ENCODE results near the gene GRM5. TPM values are rescaled to one million over a fixed set of nuclear protein-coding genes. Genes with fewer than 3 reads are reported as not detected.
"Not testable (repeated sequence)": the region's sequence is repeated elsewhere in the genome, so short reads cannot be mapped to it uniquely, and the experiment has no call there.

Gene GRM5
- total RNA-seq, 4 donors from 2014 or later: 0.81 TPM; not detected in 3

GRCh38 chr11:89057406-89057805 is 8.4 kb downstream of the GRM5 start:
- intact Hi-C loops (cut with DNase I); H3K9me3 ChIP-seq; H3K27ac ChIP-seq; H3K4me1 ChIP-seq; H3K27me3 ChIP-seq; DNase-seq; H3K4me3 ChIP-seq (replicated peaks in 1 of 3); H3K36me3 ChIP-seq: not testable (repeated sequence)
- 74 to 82% methylated on average over 1 of the region's 1 CpG for WGBS, 2 donors

DNA sequence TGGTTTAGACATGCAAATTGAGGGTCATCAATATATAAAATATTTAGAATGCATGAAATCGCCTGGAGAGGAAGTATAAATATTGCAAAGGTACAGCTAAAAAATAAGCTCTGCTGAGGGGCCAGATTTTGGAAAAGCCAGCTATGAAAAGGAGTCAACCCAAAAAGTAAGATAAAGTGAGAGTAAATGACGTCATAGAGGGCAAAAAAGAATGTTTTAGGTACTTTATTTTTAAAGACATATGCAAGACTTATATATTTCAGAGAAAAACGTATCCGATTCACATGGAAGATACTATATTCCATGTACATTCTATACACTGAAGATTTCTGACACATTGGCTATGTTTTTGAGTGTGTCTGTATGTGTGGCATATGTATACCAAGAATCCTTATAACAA is 13.6 kb downstream of the GRM5 start:
- Histone ChIP-seq H3K4me1 (no peaks in the 10 kb centered on the region), H3K27me3 (no peaks in the 10 kb centered on the region), H3K4me3 (replicated peaks in 1 of 3) (no peak overlapping the region), H3K36me3 (no peaks in the 10 kb centered on the region), H3K9me3 (no peaks in the 10 kb centered on the region), H3K27ac (no peak overlapping the region)
- DNase-seq: no peak
- TF ChIP-seq CTCF (IDR thresholded peaks at IDR 0.05) (no peak), POLR2A (IDR thresholded peaks at IDR 0.05) (no peak)
- WGBS, 2 donors: 68 to 70% methylated on average over 4 of the region's 4 CpGs
- intact Hi-C loops (cut with DNase I): no loop called here

DNA sequence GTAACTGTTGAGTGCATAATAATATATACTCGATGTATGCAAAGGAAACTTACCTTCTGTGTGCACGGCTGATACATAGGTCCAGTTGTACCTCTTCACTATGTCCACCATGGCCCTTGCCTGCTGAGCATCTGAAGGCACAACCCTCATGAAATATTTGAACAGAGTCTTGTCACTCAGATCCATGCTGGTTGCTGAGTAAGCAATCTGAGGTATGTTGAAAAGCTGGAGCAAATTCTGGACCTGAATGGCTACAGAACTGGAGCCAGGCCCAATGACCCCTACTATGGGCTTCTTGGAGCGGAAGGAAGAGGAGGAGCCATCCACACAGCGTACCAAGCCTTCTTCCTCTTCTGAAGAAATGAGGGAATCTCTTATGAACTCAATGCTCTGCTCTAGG is 18.6 kb downstream of the GRM5 start:
- DNase-seq; H3K27me3 ChIP-seq; H3K4me3 ChIP-seq (replicated peaks in 1 of 3); H3K9me3 ChIP-seq; H3K36me3 ChIP-seq; H3K4me1 ChIP-seq; intact Hi-C loops (cut with DNase I); H3K27ac ChIP-seq: not testable (repeated sequence)
- WGBS, 2 donors: 88 to 89% methylated on average over 4 of the region's 4 CpGs

- WGBS, 2 donors: 73 to 76% methylated on average over 6 of the region's 6 CpGs
- DNase-seq; H3K9me3 ChIP-seq; H3K36me3 ChIP-seq; H3K4me3 ChIP-seq (replicated peaks in 1 of 3); intact Hi-C loops (cut with DNase I); H3K27ac ChIP-seq; H3K27me3 ChIP-seq; H3K4me1 ChIP-seq: not testable (repeated sequence)
These were observed 21.8 kb downstream of the GRM5 start for GRCh38 chr11:89043861-89044588.

GRCh38 chr11:89029671-89030070 is 36.1 kb downstream of the GRM5 start:
- WGBS, 2 donors: 86 to 90% methylated on average over 2 of the region's 2 CpGs
- H3K27ac ChIP-seq; H3K4me1 ChIP-seq; H3K27me3 ChIP-seq; H3K4me3 ChIP-seq (replicated peaks in 1 of 3); H3K36me3 ChIP-seq; intact Hi-C loops (cut with DNase I); DNase-seq; H3K9me3 ChIP-seq: not testable (repeated sequence)

DNA sequence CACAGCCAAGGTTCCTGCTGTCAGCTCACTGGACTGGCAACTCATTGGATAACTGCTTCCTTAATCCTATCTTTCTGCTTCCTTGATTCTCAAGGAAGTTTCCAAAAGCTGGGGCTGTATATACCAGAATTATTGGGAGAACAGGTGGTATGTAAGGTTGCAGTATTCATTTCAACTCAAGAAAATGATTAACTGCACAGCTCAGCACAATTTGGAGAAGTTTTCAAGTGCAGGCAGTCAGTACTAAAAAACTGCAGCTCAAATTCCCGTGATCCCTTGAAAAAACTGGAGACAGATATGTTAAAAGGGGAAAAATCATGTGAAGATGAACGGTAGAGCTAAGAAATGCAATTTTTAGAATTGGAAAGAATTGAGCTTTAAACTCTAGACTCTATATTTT is 44.4 kb downstream of the GRM5 start:
- TF ChIP-seq CTCF (IDR thresholded peaks at IDR 0.05): no peak
- TF ChIP-seq POLR2A (IDR thresholded peaks at IDR 0.05): no peak
- WGBS, 2 donors: 64% methylated on average over 2 of the region's 2 CpGs
- no peaks in the 10 kb centered on the region for H3K4me1 ChIP-seq
- intact Hi-C loops (cut with DNase I): no loop called here
- no peak overlapping the region for H3K4me3 ChIP-seq (replicated peaks in 1 of 3)
- H3K27ac ChIP-seq: no peak overlapping the region
- no peaks in the 10 kb centered on the region for H3K36me3 ChIP-seq
- H3K27me3 ChIP-seq: no peaks in the 10 kb centered on the region
- no peaks in the 10 kb centered on the region for H3K9me3 ChIP-seq
- DNase-seq: no peak

- H3K27ac ChIP-seq; DNase-seq; H3K27me3 ChIP-seq; H3K4me1 ChIP-seq; H3K4me3 ChIP-seq (replicated peaks in 1 of 3); H3K9me3 ChIP-seq; intact Hi-C loops (cut with DNase I); H3K36me3 ChIP-seq: not testable (repeated sequence)
These were observed 45.8 kb downstream of the GRM5 start for GRCh38 chr11:89019827-89020547.

Measured in thyroid gland (tissue), 4 donors.